Activated T-helper 2 cell treated with anti-CD3 and anti-CD28 coated beads, Interferon-gamma antibody, Interleukin-2, Interleukin-4, amounts not matched to agents 10 μg/mL and 5 μg/mL and 100 μg/mL, durations not matched to agents 14 hours and 24 hours and 36 hours (primary cell): Measurements from ENCODE around the gene FRY. TPM values are rescaled to one million over a fixed set of nuclear protein-coding genes. Genes with fewer than 3 reads are reported as not detected.

Experiments used
- DNase-seq: peaks from one replicate; pipeline ENCODE4 v3.0.0; 2021; ENCODE audit warnings: low spot score
- H3K27ac Mint-ChIP-seq: one replicate; pipeline ENCODE4 v1.8.0; 2021; ENCODE audit warnings: mixed read lengths
- H3K27me3 Mint-ChIP-seq: one replicate; pipeline ENCODE4 v1.8.0; 2021; ENCODE audit warnings: low read depth, mixed read lengths
- H3K36me3 Mint-ChIP-seq: one replicate; pipeline ENCODE4 v1.8.0; 2021; ENCODE audit warnings: low read depth, mixed read lengths
- H3K4me1 Mint-ChIP-seq: one replicate; pipeline ENCODE4 v1.8.0; 2021; ENCODE audit warnings: low read depth, mixed read lengths
- H3K4me3 Mint-ChIP-seq: one replicate; pipeline ENCODE4 v1.8.0; 2021; ENCODE audit warnings: low read depth, mild to moderate bottlenecking, moderate library complexity, mixed read lengths
- H3K9me3 Mint-ChIP-seq: one replicate; pipeline ENCODE4 v1.8.0; 2021; ENCODE audit warnings: mixed read lengths
- intact Hi-C: fragments of 100-400 bp; cut with micrococcal nuclease; formaldehyde crosslinking; loops from one replicate; pipeline ENCODE4 v1.15.1; 2023
- total RNA-seq: library from RNA; stranded (reverse); gene quantifications from 2 replicates; pipeline ENCODE4 v1.2.3, GENCODE V29; 2022

FRY gene
- total RNA-seq, 1 donor from 2014 or later = 3.7 TPM

DNA sequence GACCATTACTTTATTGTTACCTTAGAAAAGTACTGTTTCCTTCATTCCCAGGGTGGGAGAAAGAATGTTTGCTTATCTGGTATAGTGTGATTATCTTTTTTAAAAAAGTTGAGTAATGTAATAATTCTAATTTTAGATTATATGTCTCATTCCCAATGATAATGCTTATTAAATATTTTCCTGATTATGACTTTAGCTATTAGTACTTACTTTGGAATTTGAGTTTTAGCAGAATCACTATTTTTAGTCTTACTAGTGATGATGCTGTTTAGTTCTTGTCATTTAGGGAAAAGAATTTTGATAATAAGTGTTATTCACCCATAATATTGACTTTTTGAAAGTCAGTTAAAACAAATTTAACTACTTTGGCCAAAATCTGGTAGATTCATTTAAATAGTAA, 95.2 kb downstream of the FRY start:
- Mint-ChIP-seq H3K27me3 (no peaks in the 10 kb centered on the region), H3K36me3 (peaks cover 36% of the 10 kb centered on the region), H3K27ac (no peak overlapping the region), H3K4me1 (peaks cover 2% of the 10 kb centered on the region), H3K9me3 (peaks cover 16% of the 10 kb centered on the region), H3K4me3 (no peak overlapping the region)
- intact Hi-C loops = no loop called here
- no peak for DNase-seq

GRCh38 chr13:32127691-32128090, 96.1 kb downstream of the FRY start:
- no peaks in the 10 kb centered on the region for H3K27me3 Mint-ChIP-seq
- H3K36me3 Mint-ChIP-seq = peaks cover 34% of the 10 kb centered on the region
- no peak overlapping the region for H3K27ac Mint-ChIP-seq
- peaks cover 9% of the 10 kb centered on the region for H3K9me3 Mint-ChIP-seq
- no peak overlapping the region for H3K4me3 Mint-ChIP-seq
- intact Hi-C loops = no loop called here
- H3K4me1 Mint-ChIP-seq = no peaks in the 10 kb centered on the region
- no peak for DNase-seq

GRCh38 chr13:32134241-32135055, 102.9 kb downstream of the FRY start:
- Mint-ChIP-seq H3K27ac (no peak overlapping the region), H3K36me3 (peaks cover 11% of the 10 kb centered on the region), H3K4me3 (no peak overlapping the region), H3K4me1 (no peaks in the 10 kb centered on the region), H3K9me3 (no peaks in the 10 kb centered on the region), H3K27me3 (no peaks in the 10 kb centered on the region)
- no peak for DNase-seq
- intact Hi-C loops = no loop called here

- Mint-ChIP-seq H3K27ac (no peak overlapping the region), H3K9me3 (no peaks in the 10 kb centered on the region), H3K4me3 (no peak overlapping the region), H3K27me3 (no peaks in the 10 kb centered on the region), H3K36me3 (peaks cover 11% of the 10 kb centered on the region), H3K4me1 (no peaks in the 10 kb centered on the region)
- no peak for DNase-seq
- intact Hi-C loops = no loop called here
Observed at GRCh38 chr13:32135056-32135390, 103.4 kb downstream of the FRY start.

GRCh38 chr13:32135655-32136054, 104.1 kb downstream of the FRY start:
- Mint-ChIP-seq H3K4me1 (no peaks in the 10 kb centered on the region), H3K27me3 (no peaks in the 10 kb centered on the region), H3K4me3 (no peak overlapping the region), H3K27ac (no peak overlapping the region), H3K9me3 (no peaks in the 10 kb centered on the region), H3K36me3 (peaks cover 11% of the 10 kb centered on the region)
- no peak for DNase-seq
- intact Hi-C loops = no loop called here

DNA sequence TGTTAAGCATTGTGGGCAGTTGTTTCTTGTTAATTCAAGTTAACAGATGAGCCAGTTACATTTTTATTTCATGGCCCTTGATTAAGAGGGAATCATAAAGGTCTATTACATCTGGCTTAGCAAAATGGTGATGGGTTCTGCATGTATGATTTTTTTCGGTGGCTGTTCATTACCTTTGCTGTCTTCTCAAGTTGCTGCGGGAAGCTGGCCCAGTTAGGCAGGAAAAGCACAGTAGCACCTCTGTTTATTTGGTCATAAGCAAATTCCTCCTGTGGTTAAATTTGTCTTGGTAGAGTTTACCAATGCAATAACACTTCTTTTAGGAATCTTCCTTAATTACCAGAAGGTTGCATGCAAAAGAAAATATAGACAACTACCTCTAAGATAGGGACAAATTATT, 104.5 kb downstream of the FRY start:
- peaks cover 11% of the 10 kb centered on the region for H3K36me3 Mint-ChIP-seq
- intact Hi-C loops = no loop called here
- H3K27ac Mint-ChIP-seq = no peak overlapping the region
- no peak for DNase-seq
- H3K4me3 Mint-ChIP-seq = no peak overlapping the region
- H3K27me3 Mint-ChIP-seq = no peaks in the 10 kb centered on the region
- H3K9me3 Mint-ChIP-seq = no peaks in the 10 kb centered on the region
- H3K4me1 Mint-ChIP-seq = no peaks in the 10 kb centered on the region

GRCh38 chr13:32136716-32137115, 105.1 kb downstream of the FRY start:
- Mint-ChIP-seq H3K4me3 (no peak overlapping the region), H3K27ac (no peak overlapping the region), H3K36me3 (peaks cover 6% of the 10 kb centered on the region), H3K9me3 (no peaks in the 10 kb centered on the region), H3K27me3 (no peaks in the 10 kb centered on the region), H3K4me1 (no peaks in the 10 kb centered on the region)
- DNase-seq = no peak
- intact Hi-C loops = no loop called here

- intact Hi-C loops = no loop called here
- no peaks in the 10 kb centered on the region for H3K9me3 Mint-ChIP-seq
- H3K36me3 Mint-ChIP-seq = no peaks in the 10 kb centered on the region
- H3K4me1 Mint-ChIP-seq = peaks cover 4% of the 10 kb centered on the region
- H3K27ac Mint-ChIP-seq = no peak overlapping the region
- DNase-seq = no peak
- H3K27me3 Mint-ChIP-seq = no peaks in the 10 kb centered on the region
- H3K4me3 Mint-ChIP-seq = no peak overlapping the region
Observed at GRCh38 chr13:32139251-32139650, 107.7 kb downstream of the FRY start.

DNA sequence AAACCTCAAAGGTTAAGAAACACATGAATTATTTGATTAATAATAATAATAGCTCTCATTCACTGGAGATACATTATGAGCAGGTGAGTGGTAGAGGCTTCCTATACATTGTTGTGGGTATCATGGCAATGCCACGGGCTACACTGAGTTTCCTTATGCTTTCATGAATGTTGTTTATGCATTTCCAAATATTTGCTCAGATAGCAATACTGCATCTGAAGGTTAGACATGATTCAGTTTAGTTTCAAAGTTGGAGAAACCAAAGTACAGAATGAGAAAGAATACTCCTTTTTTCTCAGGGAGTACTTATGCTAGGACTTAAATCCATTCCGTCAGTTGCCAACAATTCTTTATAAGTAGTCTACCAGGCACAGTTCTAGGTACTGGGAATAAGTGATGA, 108.5 kb downstream of the FRY start:
- DNase-seq = no peak
- Mint-ChIP-seq H3K27ac (no peak overlapping the region), H3K4me3 (no peak overlapping the region), H3K27me3 (no peaks in the 10 kb centered on the region), H3K9me3 (no peaks in the 10 kb centered on the region), H3K36me3 (no peaks in the 10 kb centered on the region), H3K4me1 (peaks cover 4% of the 10 kb centered on the region)
- intact Hi-C loops = no loop called here

- Mint-ChIP-seq H3K4me1 (peaks cover 4% of the 10 kb centered on the region), H3K27ac (no peak overlapping the region), H3K9me3 (no peaks in the 10 kb centered on the region), H3K36me3 (no peaks in the 10 kb centered on the region), H3K27me3 (no peaks in the 10 kb centered on the region), H3K4me3 (no peak overlapping the region)
- no peak for DNase-seq
- intact Hi-C loops = no loop called here
Observed at GRCh38 chr13:32141462-32141861, 109.9 kb downstream of the FRY start.

DNA sequence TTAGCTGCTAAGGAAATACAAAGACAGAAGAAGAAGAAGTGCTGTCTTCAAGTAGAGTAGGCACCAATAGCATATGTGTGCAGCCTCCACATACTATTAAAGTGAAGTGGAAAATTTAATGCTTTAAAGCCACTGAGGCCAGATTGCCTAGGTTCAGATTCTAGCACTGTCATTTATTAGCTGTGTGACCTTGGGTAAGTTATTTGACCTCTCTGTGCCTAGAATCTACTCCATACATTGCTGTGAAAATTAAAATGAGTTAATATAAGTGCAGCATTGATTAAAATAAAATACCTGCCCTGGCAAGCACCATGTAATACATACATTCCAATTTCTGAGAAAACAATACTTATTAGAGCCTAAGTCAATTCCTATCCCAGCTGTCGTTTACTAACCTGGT, 110.5 kb downstream of the FRY start:
- H3K27ac Mint-ChIP-seq = no peak overlapping the region
- no peak for DNase-seq
- no peak overlapping the region for H3K4me3 Mint-ChIP-seq
- peaks cover 10% of the 10 kb centered on the region for H3K4me1 Mint-ChIP-seq
- H3K36me3 Mint-ChIP-seq = no peaks in the 10 kb centered on the region
- no peaks in the 10 kb centered on the region for H3K9me3 Mint-ChIP-seq
- no peaks in the 10 kb centered on the region for H3K27me3 Mint-ChIP-seq
- intact Hi-C loops = no loop called here

- DNase-seq = no peak
- H3K36me3 Mint-ChIP-seq = peaks cover 4% of the 10 kb centered on the region
- H3K27ac Mint-ChIP-seq = no peak overlapping the region
- intact Hi-C loops = no loop called here
- H3K4me3 Mint-ChIP-seq = no peak overlapping the region
- peaks cover 14% of the 10 kb centered on the region for H3K4me1 Mint-ChIP-seq
- H3K27me3 Mint-ChIP-seq = no peaks in the 10 kb centered on the region
- H3K9me3 Mint-ChIP-seq = no peaks in the 10 kb centered on the region
Observed at GRCh38 chr13:32142956-32143375, 111.4 kb downstream of the FRY start.

- no peak for DNase-seq
- H3K9me3 Mint-ChIP-seq = no peaks in the 10 kb centered on the region
- intact Hi-C loops = no loop called here
Observed at GRCh38 chr13:32147193-32147592, 115.6 kb downstream of the FRY start.

DNA sequence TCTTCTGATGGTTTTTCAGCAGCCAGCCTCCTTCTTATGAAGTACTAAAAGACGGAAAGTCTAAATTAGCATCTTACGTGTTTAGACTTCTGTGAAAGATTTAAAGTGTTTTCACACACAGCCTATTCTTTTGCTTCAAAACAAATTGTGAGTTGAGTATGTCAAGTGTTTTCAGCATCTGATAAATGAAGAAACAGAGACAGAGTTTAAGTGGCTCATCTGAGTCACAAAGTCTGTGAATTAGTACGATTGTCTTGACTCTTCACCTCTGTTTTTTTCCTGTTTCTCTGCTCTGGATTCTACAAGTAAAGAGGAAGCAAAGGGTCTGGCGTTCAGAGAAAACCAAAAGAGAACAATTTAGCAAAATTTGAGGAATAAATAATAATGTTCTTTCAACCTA, 116.4 kb downstream of the FRY start:
- Mint-ChIP-seq H3K9me3 (no peaks in the 10 kb centered on the region), H3K4me3 (no peak overlapping the region), H3K4me1 (peaks cover 12% of the 10 kb centered on the region), H3K27ac (peak overlapping the region; percentile 33), H3K27me3 (no peaks in the 10 kb centered on the region), H3K36me3 (peaks cover 15% of the 10 kb centered on the region)
- no peak for DNase-seq
- intact Hi-C loops = no loop called here

More at GRCh38 chr13:32147193-32147592, 115.6 kb downstream of the FRY start:
- Mint-ChIP-seq H3K27ac (no peak overlapping the region), H3K4me1 (peaks cover 16% of the 10 kb centered on the region), H3K36me3 (peaks cover 11% of the 10 kb centered on the region), H3K27me3 (no peaks in the 10 kb centered on the region), H3K4me3 (no peak overlapping the region)
